Heart left ventricle (tissue), 13 donors: Measurements from ENCODE around the gene MED25.

Experiments used
- CTCF ChIP-seq, 12 donors: fragments of 200-600 bp; sonication (generic) in 4 of 12; IDR thresholded peaks; one replicate each; pipeline versions ENCODE4 v1.5.0 to v1.8.0; 2018 to 2022; ENCODE audit warnings: antibody characterized with exemption in 12 of 12, mild to moderate bottlenecking in 5 of 12
- POLR2A ChIP-seq, 2 donors: fragments of 450-650 bp; IDR thresholded peaks; one replicate each; pipeline ENCODE4 v1.6.1; 2017; ENCODE audit warnings: antibody characterized with exemption in 2 of 2, mild to moderate bottlenecking in 2 of 2, moderate library complexity in 2 of 2
- donor health status: ischemic (EF 13 %, LVEDD 7.1; RV severe dilation, severe dysfunction).
- donor health status: DM: no; HTN: yes; CAD: no.
- donor health status: DM: no; HTN: no; CAD: no.
- donor health status: ischemic (EF 25% LVEDD 6.9; RV normal size, moderate dysfunction).
- donor health status: ischemic (EF 25% LVEDD 5.7; RV mildly dilated, moderate dysfunction).
- donor health status: ischemic (EF 35%, LVEDD 5.7; RV mildly dilated, moderate dysfunction).
- donor health status: nonischemic (EF 11% LVEDD 7.7; RV severe dilation, severe dysfunction).
- donor health status: DM: yes; HTN: yes; CAD: no.
- donor health status: PGD.
- donor health status: ischemic (EF 29% LVEDD 5.4; RV normal size, mild dysfunction).
- donor health status: nonischemic (EF 23%, LVEDD 6.1; RV moderate dilation, normal function).

- TF ChIP-seq CTCF (IDR thresholded peaks at IDR 0.05) (no peak), POLR2A (IDR thresholded peaks at IDR 0.05) (no peak)
Measured at GRCh38 chr19:49824662-49825061, 6.6 kb downstream of the MED25 start.
